ENCODE measurements around the gene ABO.
"Not testable (repeated sequence)": the region's sequence is repeated elsewhere in the genome, so short reads cannot be mapped to it uniquely, and the experiment has no call there.

The ABO gene

GRCh38 chr9:133286523-133286922, 11.5 kb upstream of the ABO start:
- no peak for DNase-seq

DNA sequence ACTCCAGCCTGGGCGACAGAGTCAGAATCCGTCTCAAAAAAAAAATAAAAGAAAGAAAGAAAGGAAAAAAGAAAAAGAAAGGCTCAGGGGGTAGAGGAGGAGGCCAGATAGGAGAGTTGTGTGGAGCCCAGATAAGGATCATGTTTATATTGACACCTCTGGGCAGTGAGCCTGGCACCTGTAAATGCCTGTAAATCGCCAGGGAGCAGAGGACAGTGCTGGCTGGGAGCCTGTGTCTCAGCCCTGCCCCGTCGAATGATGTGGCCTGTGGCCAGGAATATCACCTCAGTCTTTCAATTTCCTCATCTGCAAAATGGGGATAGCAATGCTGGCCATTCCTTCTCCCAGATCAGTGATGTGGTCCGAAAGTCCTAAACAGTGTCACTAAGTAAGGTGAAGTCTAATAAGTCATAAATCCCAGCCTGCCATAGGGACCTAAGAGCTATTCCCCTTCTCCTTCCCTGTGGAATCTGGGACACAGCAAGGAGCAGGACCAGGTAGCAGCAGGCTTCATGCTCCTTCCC, 10.3 kb upstream of the ABO start:
- DNase-seq = no peak

- DNase-seq = no peak
These were observed 9.4 kb upstream of the ABO start for GRCh38 chr9:133284362-133284761.

DNA sequence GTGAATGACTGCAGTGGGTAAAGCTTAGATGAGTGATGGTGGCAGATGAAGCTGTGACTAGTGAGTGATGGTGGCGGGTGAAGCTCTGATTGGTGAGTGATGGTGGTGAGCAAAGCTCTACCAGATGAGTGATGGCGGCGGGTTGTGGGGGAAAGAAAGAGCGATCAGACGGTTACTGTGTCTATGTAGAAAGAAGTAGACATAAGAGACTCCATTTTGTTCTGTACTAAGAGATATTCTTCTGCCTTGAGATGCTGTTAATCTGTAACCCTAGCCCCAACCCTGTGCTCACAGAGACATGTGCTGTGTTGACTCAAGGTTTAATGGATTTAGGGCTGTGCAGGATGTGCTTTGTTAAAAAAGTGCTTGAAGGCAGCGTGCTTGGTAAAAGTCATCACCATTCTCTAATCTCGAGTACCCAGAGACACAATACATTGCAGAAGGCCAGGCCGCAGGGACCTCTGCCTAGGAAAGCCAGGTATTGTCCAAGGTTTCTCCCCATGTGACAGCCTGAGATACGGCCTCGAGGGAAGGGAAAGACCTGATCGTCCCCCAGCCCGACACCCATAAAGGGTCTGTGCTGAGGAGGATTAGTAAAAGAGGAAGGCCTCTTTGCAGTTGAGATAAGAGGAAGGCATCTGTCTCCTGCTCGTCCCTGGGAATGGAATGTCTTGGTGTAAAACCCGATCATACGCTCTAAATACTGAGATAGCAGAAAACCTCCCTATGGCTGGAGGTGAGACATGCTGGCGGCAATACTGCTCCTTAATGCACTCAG, 8.4 kb upstream of the ABO start:
- DNase-seq = not testable (repeated sequence)

- no peak for DNase-seq
These were observed 7.7 kb upstream of the ABO start for GRCh38 chr9:133282464-133283238.

DNA sequence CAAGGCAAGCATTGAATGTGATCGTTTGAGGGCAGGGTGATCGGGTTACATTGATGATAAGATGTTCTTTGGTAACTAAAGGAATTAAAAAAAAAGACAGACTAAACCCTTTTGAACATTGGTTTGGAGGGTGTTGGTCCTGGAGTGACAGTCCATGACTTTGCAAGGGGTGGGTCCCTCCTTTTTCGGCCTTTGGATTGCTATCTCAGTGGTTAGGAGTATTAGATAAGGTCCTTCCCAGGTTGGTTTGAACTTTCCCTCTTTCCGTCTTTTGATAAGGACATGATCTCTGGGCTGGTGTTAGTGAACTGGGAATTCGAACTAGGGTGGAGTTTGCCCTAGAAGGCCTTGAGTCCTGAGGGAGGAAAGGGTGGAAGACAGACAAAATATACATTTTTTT, 5.4 kb upstream of the ABO start:
- DNase-seq = no peak

- DNase-seq = no peak
These were observed 3.4 kb upstream of the ABO start for GRCh38 chr9:133278161-133279114.

- DNase-seq = no peak
These were observed 2.5 kb upstream of the ABO start for GRCh38 chr9:133277467-133277866.

- DNase-seq = no peak
These were observed 1.9 kb upstream of the ABO start for GRCh38 chr9:133276923-133277322.

DNA sequence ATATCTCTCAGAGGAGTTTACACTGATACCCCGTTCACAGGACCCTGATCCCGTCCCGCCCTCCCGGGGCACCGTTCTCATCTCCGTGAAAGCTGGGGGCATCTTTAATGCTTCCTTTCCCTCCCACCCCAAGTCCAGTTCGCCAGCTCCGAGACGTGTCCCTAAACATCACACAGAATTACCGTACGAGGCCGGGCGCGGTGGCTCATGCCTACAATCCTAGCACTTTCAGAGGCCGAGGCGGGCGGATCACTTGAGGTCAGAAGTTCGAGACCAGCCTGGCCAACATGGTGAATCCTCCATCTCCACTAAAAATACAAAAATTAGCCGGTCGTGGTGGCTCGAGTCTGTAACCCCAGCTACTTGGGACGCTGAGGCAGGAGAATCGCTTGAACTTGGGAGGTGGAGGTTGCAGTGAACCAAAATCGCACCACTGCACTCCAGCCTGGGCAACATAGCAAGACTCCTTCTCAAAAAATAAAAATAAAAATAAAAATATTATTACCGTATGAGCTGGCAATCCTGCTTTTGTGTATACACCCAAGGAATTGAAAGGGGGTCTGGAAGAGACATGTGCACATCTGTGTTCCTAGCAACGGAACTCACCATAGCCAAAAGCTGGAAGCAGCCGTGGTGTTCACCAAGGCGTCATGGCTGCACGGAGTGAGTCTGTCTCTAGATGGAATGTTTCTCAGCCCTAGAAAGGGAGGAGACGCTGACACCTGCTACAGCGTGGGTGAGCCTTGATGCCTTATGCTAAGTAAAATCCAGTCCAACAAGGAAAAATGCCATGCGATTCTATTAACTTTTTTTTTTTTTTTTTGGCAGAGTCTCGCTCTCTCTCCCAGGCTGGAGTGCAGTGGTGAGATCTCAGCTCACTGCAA, 1.2 kb upstream of the ABO start:
- DNase-seq = no peak

DNA sequence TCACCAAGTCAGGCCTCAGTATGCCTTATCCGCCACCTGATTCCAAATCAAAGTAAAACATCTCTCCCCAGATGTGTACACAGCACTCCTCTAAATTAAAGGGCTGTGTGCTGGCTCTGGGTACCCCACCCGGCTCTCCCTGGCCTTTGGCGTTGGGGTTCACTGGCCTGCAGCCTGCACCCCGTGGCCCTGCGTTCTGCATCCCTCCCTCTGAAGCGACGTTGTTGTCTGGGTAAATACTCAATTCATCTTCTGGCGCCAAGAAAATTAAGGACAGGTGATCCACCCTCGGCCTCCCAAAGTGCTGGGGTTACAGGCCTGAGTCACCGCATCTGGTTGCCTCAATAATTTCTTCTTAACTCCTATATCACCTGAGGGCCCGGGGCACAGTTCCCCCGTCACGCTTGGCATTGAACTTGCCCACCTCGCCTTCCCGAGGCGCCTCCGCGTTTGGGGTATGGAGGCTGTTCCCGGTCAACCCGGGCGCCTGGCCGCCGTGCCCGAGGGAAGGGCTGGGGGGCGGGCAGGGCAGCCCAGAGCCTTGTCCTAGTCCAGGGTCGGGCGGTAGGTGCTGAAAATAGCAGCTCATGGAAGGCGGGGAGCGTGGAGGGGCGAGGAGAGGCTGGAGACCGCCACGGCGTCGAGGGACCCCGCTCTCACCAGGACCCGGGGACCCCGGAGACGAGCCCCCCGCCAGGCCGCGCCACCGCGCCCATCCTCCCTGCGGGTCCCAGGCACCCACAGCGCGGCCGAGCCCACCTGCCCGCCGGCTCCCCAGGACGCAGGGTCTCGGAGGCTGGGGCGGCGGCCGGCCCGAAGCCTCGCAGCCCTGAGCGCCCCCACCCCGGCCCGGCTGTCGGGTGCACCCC, 531 bp downstream of the ABO start:
- no peak for DNase-seq

GRCh38 chr9:133273819-133274218, 1.2 kb downstream of the ABO start:
- no peak for DNase-seq

- no peak for DNase-seq
These were observed 1.9 kb downstream of the ABO start for GRCh38 chr9:133273098-133273497.

GRCh38 chr9:133269537-133270362, 5.3 kb downstream of the ABO start:
- no peak for DNase-seq

GRCh38 chr9:133269136-133269535, 5.9 kb downstream of the ABO start:
- DNase-seq = not testable (repeated sequence)

GRCh38 chr9:133268335-133269056, 6.5 kb downstream of the ABO start:
- DNase-seq = no peak

GRCh38 chr9:133264235-133264764, 10.7 kb downstream of the ABO start:
- no peak for DNase-seq

- DNase-seq = no peak
These were observed 11.4 kb downstream of the ABO start for GRCh38 chr9:133263557-133263956.

DNA sequence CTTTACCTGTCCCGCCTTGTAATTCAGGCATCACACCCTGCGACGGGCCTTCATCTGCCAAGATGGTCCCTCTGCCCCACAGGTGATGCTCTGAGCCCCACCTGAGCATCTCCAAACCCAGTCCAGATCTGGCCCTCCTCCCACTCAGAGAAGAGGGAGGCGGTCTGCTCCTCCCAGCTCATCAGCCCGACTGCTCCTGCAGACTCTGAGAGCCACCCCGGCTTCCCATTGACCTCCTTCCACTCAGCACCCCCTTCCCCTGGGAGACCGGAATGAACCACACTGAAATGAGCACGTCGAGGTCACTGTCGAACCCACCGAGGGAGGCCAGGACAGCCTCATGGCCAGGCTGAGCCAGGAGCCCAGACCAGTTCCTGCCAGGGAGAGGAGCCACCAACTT, 12.8 kb downstream of the ABO start:
- no peak for DNase-seq

Measured in left hindlimb (tissue), 1 donor.